Measurements from ENCODE around the gene DDR2. TPM values are rescaled to one million over a fixed set of nuclear protein-coding genes. Genes with fewer than 3 reads are reported as not detected.

DDR2 gene
- total RNA-seq, 1 donor: 289 TPM

- no peak overlapping the region for H3K4me3 ChIP-seq (ENCODE audit: low read depth, low read length)
- no peak for TF ChIP-seq CTCF (IDR thresholded peaks at IDR 0.05; ENCODE audit: insufficient read depth, low read depth, low read length)
- no peak for DNase-seq (ENCODE audit: low read depth)
These were observed 69.0 kb downstream of the DDR2 start for GRCh38 chr1:162701286-162701685.

- no peak for DNase-seq (ENCODE audit: low read depth)
- TF ChIP-seq CTCF (IDR thresholded peaks at IDR 0.05; ENCODE audit: insufficient read depth, low read depth, low read length): no peak
- H3K4me3 ChIP-seq (ENCODE audit: low read depth, low read length): no peak overlapping the region
These were observed 70.4 kb downstream of the DDR2 start for GRCh38 chr1:162702628-162703027.

GRCh38 chr1:162703708-162704107, 71.4 kb downstream of the DDR2 start:
- no peak for TF ChIP-seq CTCF (IDR thresholded peaks at IDR 0.05; ENCODE audit: insufficient read depth, low read depth, low read length)
- no peak for DNase-seq (ENCODE audit: low read depth)
- no peak overlapping the region for H3K4me3 ChIP-seq (ENCODE audit: low read depth, low read length)

- TF ChIP-seq CTCF (IDR thresholded peaks at IDR 0.05; ENCODE audit: insufficient read depth, low read depth, low read length): no peak
- DNase-seq (ENCODE audit: low read depth): no peak
- H3K4me3 ChIP-seq (ENCODE audit: low read depth, low read length): no peak overlapping the region
These were observed 72.6 kb downstream of the DDR2 start for GRCh38 chr1:162704673-162705424.

GRCh38 chr1:162706003-162706402, 73.7 kb downstream of the DDR2 start:
- no peak overlapping the region for H3K4me3 ChIP-seq (ENCODE audit: low read depth, low read length)
- DNase-seq (ENCODE audit: low read depth): no peak
- no peak for TF ChIP-seq CTCF (IDR thresholded peaks at IDR 0.05; ENCODE audit: insufficient read depth, low read depth, low read length)

- H3K4me3 ChIP-seq (ENCODE audit: low read depth, low read length): no peak overlapping the region
- no peak for TF ChIP-seq CTCF (IDR thresholded peaks at IDR 0.05; ENCODE audit: insufficient read depth, low read depth, low read length)
- DNase-seq (ENCODE audit: low read depth): no peak
These were observed 74.3 kb downstream of the DDR2 start for GRCh38 chr1:162706606-162707005.

GRCh38 chr1:162708286-162708685, 76.0 kb downstream of the DDR2 start:
- H3K4me3 ChIP-seq (ENCODE audit: low read depth, low read length): no peak overlapping the region
- no peak for TF ChIP-seq CTCF (IDR thresholded peaks at IDR 0.05; ENCODE audit: insufficient read depth, low read depth, low read length)
- DNase-seq (ENCODE audit: low read depth): no peak
